ENCODE data around the gene KCNK1. TPM values are rescaled to one million over a fixed set of nuclear protein-coding genes. Genes with fewer than 3 reads are reported as not detected.
A peak's percentile ranks its signal among the peaks of the same experiment; 100 is the strongest.

Gene KCNK1
- total RNA-seq, 4 donors from 2014 or later, result 13.1 to 19.7 (median 17.2) TPM

- intact Hi-C loops (cut with DNase I; ENCODE audit: low total_unique reads), result no loop called here
- no peak overlapping the region for H3K4me3 ChIP-seq (ENCODE audit: low read depth, poor library complexity, severe bottlenecking)
- no peak for TF ChIP-seq POLR2A (IDR thresholded peaks at IDR 0.05)
- no peak for TF ChIP-seq CTCF (IDR thresholded peaks at IDR 0.05)
- no peak for DNase-seq (ENCODE audit: low spot score in 2 of 2)
- WGBS, 2 donors, result 94 to 95% methylated on average over 3 of the region's 3 CpGs
Measured at GRCh38 chr1:233624289-233624688, 10.4 kb downstream of the KCNK1 start.

GRCh38 chr1:233625087-233625486 is 11.2 kb downstream of the KCNK1 start:
- DNase-seq (ENCODE audit: low spot score in 2 of 2), result no peak
- 97% methylated on average over 2 of the region's 2 CpGs for WGBS, 2 donors
- intact Hi-C loops (cut with DNase I; ENCODE audit: low total_unique reads), result no loop called here
- no peak overlapping the region for H3K4me3 ChIP-seq (ENCODE audit: low read depth, poor library complexity, severe bottlenecking)
- TF ChIP-seq CTCF (IDR thresholded peaks at IDR 0.05), result no peak
- no peak for TF ChIP-seq POLR2A (IDR thresholded peaks at IDR 0.05)

- WGBS, 2 donors, result 83% methylated on average over 4 of the region's 4 CpGs
- TF ChIP-seq POLR2A (IDR thresholded peaks at IDR 0.05), result no peak
- no peak for TF ChIP-seq CTCF (IDR thresholded peaks at IDR 0.05)
- intact Hi-C loops (cut with DNase I; ENCODE audit: low total_unique reads), result no loop called here
- no peak for DNase-seq (ENCODE audit: low spot score in 2 of 2)
- no peak overlapping the region for H3K4me3 ChIP-seq (ENCODE audit: low read depth, poor library complexity, severe bottlenecking)
Measured at GRCh38 chr1:233625510-233625981, 11.6 kb downstream of the KCNK1 start.

GRCh38 chr1:233627376-233627775 is 13.5 kb downstream of the KCNK1 start:
- DNase-seq (ENCODE audit: low spot score in 2 of 2), result no peak
- no peak for TF ChIP-seq POLR2A (IDR thresholded peaks at IDR 0.05)
- TF ChIP-seq CTCF (IDR thresholded peaks at IDR 0.05), result no peak
- H3K4me3 ChIP-seq (ENCODE audit: low read depth, poor library complexity, severe bottlenecking), result no peak overlapping the region
- WGBS, 2 donors, result 58 to 60% methylated on average over 11 of the region's 11 CpGs
- intact Hi-C loops (cut with DNase I; ENCODE audit: low total_unique reads), result no loop called here

GRCh38 chr1:233627823-233628222 is 13.9 kb downstream of the KCNK1 start:
- WGBS, 2 donors, result 55 to 74% methylated on average over 4 of the region's 4 CpGs
- H3K4me3 ChIP-seq (ENCODE audit: low read depth, poor library complexity, severe bottlenecking), result no peak overlapping the region
- intact Hi-C loops (cut with DNase I; ENCODE audit: low total_unique reads), result no loop called here
- no peak for DNase-seq (ENCODE audit: low spot score in 2 of 2)
- TF ChIP-seq CTCF (IDR thresholded peaks at IDR 0.05) (no peak), POLR2A (IDR thresholded peaks at IDR 0.05) (no peak)

- peak in 1 of 2 donors; percentile 71 for DNase-seq (ENCODE audit: low spot score in 2 of 2)
- 88 to 92% methylated on average over 19 of the region's 19 CpGs for WGBS, 2 donors
- TF ChIP-seq POLR2A (IDR thresholded peaks at IDR 0.05) (no peak), CTCF (IDR thresholded peaks at IDR 0.05) (no peak)
- intact Hi-C loops (cut with DNase I; ENCODE audit: low total_unique reads), result no loop called here
- H3K4me3 ChIP-seq (ENCODE audit: low read depth, poor library complexity, severe bottlenecking), result no peak overlapping the region
Measured at GRCh38 chr1:233629305-233629935, 15.5 kb downstream of the KCNK1 start.

Measured in lower leg skin (tissue), 4 donors.